Subcutaneous adipose tissue (tissue), 4 donors: ENCODE measurements around the gene PDSS2. TPM values are rescaled to one million over a fixed set of nuclear protein-coding genes. Genes with fewer than 3 reads are reported as not detected.

ENCODE experiments used
- CTCF ChIP-seq: fragments of 450-650 bp; IDR thresholded peaks from one replicate; pipeline ENCODE4 v1.5.1; 2016; ENCODE audit warnings: low read depth, mild to moderate bottlenecking, control low read depth, antibody characterized with exemption, moderate library complexity
- total RNA-seq, 4 donors: library from RNA; depleted of rRNA; stranded (reverse); fragments of >200 nt; gene quantifications; one replicate each; pipeline ENCODE4 v1.1.0, GENCODE V29; 2016

The PDSS2 gene
- total RNA-seq, 4 donors from 2014 or later: 7.3 to 11.3 (median 8.9) TPM

GRCh38 chr6:107290491-107290890 lies 168.9 kb downstream of the PDSS2 start:
- no peak for TF ChIP-seq CTCF

GRCh38 chr6:107284805-107285204 lies 174.6 kb downstream of the PDSS2 start:
- no peak for TF ChIP-seq CTCF

GRCh38 chr6:107280791-107281190 lies 178.6 kb downstream of the PDSS2 start:
- TF ChIP-seq CTCF: no peak

- TF ChIP-seq CTCF: no peak
Measured at GRCh38 chr6:107275330-107275865, 184.0 kb downstream of the PDSS2 start.

GRCh38 chr6:107274288-107274687 lies 185.1 kb downstream of the PDSS2 start:
- TF ChIP-seq CTCF: no peak

GRCh38 chr6:107272246-107272645 lies 187.1 kb downstream of the PDSS2 start:
- TF ChIP-seq CTCF: no peak

- TF ChIP-seq CTCF: no peak
Measured at GRCh38 chr6:107271208-107271790, 188.1 kb downstream of the PDSS2 start.
